GM13977 (cell line): ENCODE measurements around the gene DLX4.

ENCODE experiments used
- DNase-seq: peaks from one replicate; pipeline ENCODE4 v3.0.0; 2012; ENCODE audit warnings: low spot score
- in situ Hi-C: fragments of 300-500 bp; cut with MboI; formaldehyde crosslinking; loops from one replicate; pipeline ENCODE4 v1.12.0; 2022; ENCODE audit warnings: low sequenced_read_pairs, low pct_unique_long_range_greater_than_20kb, mixed read lengths, inconsistent platforms; ENCODE audit not compliant: unreplicated experiment
- TF ChIP-seq, protein P1 (sequence below): IDR thresholded peaks from 2 replicates; pipeline ENCODE4 v1.5.1; 2012; ENCODE audit warnings: mild to moderate bottlenecking, control low read depth; ENCODE audit not compliant: insufficient read depth; ENCODE audit errors: extremely low read depth, missing control alignments

DLX4 gene

DNA sequence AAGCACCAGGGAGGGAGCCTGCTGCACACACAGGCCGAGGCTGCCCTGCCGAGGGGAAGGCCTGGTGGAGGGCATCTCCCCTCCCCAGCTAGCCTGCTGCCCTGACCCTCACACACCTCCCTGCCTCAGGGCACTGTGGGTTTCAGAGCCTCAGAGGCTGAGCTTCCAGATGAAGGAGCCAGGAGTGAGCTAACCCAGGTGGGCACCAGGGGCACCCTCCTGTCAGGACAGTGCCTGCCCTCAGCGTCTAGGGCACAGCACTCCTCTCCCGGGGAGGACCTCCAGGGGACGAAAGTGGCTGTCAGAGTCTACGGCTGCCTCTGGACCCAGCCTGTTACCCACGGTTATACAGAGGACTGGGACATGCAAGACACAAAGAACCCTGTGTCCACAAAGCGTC is 22.8 kb upstream of the DLX4 start:
- TF ChIP-seq, protein P1, sequence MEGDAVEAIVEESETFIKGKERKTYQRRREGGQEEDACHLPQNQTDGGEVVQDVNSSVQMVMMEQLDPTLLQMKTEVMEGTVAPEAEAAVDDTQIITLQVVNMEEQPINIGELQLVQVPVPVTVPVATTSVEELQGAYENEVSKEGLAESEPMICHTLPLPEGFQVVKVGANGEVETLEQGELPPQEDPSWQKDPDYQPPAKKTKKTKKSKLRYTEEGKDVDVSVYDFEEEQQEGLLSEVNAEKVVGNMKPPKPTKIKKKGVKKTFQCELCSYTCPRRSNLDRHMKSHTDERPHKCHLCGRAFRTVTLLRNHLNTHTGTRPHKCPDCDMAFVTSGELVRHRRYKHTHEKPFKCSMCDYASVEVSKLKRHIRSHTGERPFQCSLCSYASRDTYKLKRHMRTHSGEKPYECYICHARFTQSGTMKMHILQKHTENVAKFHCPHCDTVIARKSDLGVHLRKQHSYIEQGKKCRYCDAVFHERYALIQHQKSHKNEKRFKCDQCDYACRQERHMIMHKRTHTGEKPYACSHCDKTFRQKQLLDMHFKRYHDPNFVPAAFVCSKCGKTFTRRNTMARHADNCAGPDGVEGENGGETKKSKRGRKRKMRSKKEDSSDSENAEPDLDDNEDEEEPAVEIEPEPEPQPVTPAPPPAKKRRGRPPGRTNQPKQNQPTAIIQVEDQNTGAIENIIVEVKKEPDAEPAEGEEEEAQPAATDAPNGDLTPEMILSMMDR, result no peak
- in situ Hi-C loops, result no loop called here
- DNase-seq, result no peak

DNA sequence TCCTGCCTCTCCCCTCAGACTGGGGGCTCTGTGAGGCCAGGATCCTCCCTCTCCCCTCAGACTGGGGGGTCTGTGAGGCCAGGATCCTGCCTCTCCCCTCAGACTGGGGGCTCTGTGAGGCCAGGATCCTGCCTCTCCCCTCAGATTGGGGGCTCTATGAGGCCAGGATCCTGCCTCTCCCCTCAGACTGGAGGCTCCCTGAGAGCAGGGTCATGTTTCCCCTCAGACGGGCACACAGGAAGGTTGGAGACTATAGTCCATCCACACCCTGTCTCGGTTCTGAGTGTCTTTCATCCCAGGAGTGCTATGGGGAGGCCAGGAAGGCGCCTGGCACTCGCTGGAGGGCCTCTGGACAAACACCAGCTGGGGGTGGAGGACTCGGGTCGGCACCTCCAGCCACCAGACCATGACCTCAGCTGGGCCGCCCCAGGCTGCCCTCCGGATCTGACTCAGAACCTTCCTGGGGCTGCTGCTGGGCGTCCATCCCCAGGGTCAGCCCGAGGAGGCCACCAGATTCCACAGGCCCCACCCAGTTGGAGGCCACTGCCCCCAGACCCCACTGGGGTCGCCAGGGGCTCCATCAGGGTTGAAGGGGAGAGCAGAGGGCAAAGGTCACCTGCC is 21.9 kb upstream of the DLX4 start:
- TF ChIP-seq, protein P1, result no peak
- in situ Hi-C loops, result no loop called here
- DNase-seq, result no peak

DNA sequence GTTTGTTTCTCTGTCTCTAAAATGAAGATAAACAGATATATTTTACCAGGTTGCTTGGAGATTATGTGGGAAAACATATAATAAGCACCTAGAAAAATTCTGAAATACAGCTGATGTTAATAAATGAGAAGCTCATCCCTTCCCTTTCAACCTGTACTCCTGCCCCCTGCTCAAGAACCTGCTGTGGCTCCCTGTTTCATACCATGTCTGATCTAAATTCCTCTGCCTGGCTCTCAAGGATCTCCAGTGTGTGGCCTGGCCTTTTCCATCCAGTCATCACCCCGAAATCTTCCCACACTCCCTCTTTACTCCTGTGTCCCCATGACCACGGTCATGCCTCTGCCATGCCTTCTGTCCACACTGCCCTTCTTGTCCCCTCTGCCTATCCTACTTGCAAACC is 19.4 kb upstream of the DLX4 start:
- no peak for DNase-seq
- TF ChIP-seq, protein P1, result no peak
- in situ Hi-C loops, result no loop called here

DNA sequence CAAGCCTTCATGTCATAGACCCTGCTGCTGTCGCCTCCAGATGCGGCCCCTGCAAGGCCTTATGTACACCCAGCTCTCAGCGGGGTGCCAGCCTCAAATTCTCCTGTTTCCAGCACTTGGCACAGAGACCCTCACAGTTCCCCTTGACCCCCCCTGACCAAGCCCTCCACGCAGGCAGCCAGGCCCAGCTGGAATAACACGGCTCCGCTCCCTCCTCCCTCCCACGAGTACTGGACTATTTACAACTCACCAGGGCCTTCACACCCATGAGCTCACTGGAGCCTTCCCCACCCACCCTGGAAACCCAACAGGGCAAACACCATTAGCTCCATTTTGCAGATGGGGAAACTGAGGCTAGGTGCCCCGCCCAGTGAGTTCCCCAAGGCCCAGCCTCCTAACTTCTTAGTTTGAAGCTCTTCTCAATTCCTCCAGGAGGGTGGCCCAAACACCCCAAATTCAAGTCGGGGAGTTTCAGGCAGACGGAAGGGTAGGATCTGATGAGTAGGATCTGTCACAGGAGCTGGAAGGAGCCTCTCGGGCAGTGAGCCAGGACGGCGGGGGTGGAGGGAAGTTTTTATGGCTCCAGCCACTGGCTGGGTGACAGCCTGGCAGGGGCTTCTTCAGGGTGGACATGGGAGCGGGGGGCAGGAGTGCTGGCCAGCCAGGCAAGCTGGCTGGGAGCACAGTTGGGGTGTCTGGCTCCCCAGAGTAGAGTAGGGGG is 17.5 kb upstream of the DLX4 start:
- in situ Hi-C loops, result no loop called here
- TF ChIP-seq, protein P1, result no peak

DNA sequence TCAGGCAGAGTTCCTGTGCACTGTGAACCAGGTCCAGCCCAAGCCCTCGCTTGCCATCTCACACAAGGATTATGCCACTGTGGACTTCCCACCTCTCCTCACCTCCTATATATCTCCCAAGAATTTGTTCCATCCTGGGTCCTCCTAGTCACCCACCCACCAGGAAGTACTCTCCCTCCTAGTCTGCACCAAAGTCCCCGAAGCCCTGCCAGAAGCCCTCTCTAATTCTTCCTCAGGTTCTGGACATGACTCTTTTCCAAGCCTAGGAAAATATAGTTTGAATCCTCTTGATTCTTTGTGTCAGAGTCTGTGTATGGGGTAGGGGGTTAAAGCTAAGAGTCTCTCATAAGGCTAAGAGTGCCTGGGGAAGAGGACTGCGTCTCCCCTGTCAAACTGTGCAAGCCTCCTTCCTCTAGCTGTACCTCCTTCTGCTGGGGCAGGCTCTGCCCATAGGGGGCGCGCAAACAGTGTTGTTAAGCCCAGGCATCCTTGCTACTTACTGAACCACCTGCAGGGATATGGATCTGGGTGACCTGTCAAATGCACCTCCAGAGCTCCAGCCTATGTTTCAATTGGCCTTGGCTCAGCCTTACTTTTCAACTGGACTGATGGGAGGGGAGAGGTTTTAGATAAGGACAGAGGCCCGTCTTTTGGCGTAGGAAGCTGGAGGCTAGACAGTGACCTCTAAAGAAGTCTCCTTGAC is 16.6 kb upstream of the DLX4 start:
- TF ChIP-seq, protein P1, result peak; percentile 89
- in situ Hi-C loops, result no loop called here
- peak; percentile 88 for DNase-seq

More for the DNA sequence above, 17.5 kb upstream of the DLX4 start:
- DNase-seq, result no peak

DNA sequence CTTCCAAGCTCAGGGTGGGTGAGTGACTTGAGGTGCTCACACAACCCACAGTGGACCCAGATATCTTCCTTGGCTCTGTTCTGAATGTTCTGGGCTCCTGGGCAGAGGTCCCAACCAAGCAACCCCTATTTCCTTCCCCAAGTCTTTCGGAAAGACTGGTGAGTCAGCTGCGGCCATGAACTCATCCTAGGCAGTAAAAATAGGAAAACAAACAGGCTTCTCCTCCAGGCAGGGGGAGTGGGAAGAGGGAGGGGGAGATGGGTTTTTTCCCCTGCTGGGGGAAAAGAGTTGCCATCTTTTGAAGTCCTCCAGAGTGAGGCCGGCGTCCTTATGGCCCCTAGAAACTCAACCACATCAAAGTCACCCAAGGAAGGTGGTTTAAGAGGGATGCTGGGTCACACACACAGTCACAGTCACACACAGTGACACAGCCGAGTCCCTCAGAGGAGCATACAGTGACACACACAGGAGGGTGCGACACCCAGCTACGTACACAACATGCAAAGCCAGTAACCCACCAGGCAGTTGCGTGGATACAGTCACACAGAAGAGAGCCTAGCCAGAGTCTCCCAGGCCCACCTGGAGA is 16.0 kb upstream of the DLX4 start:
- DNase-seq, result no peak
- in situ Hi-C loops, result no loop called here

More for the DNA sequence above, 16.0 kb upstream of the DLX4 start:
- TF ChIP-seq, protein P1, result no peak
